Neural cell (in vitro differentiated cells): Measurements from ENCODE around the gene ATAD1.

ENCODE experiments used
- CTCF ChIP-seq: fragments of 450-650 bp; IDR thresholded peaks from 2 replicates; pipeline ENCODE4 v1.5.1; 2014; ENCODE audit warnings: antibody characterized with exemption, mild to moderate bottlenecking, moderate library complexity; ENCODE audit not compliant: poor library complexity, severe bottlenecking
- EP300 ChIP-seq: fragments of 450-650 bp; conservative IDR thresholded peaks from 2 replicates; pipeline ENCODE4 v1.6.1; 2014; ENCODE audit warnings: antibody characterized with exemption, mild to moderate bottlenecking, moderate library complexity; ENCODE audit not compliant: poor library complexity, severe bottlenecking
- EZH2 ChIP-seq: fragments of 200-600, 300-800 bp; shearing (Covaris generic), sonication (generic); IDR thresholded peaks from 2 replicates; pipeline ENCODE4 v1.6.1; 2014; ENCODE audit warnings: antibody characterized with exemption, low read length, borderline replicate concordance, mild to moderate bottlenecking; ENCODE audit not compliant: insufficient read depth, poor library complexity, severe bottlenecking
- RAD21 ChIP-seq: fragments of 450-650 bp; conservative IDR thresholded peaks from 2 replicates; pipeline ENCODE4 v1.6.1; 2014; ENCODE audit warnings: antibody characterized with exemption, mild to moderate bottlenecking, moderate library complexity
- SMC3 ChIP-seq: fragments of 450-650 bp; conservative IDR thresholded peaks from 2 replicates; pipeline ENCODE4 v1.6.1; 2014; ENCODE audit warnings: antibody characterized with exemption, mild to moderate bottlenecking, moderate library complexity; ENCODE audit not compliant: poor library complexity
- TAF1 ChIP-seq: IDR thresholded peaks from 2 replicates; pipeline ENCODE4 v1.6.1; 2012; ENCODE audit warnings: low read depth

GRCh38 chr10:87707254-87707653 lies 110.8 kb downstream of the ATAD1 start:
- TF ChIP-seq CTCF (no peak), RAD21 (no peak), EP300 (no peak), TAF1 (no peak), EZH2 (no peak), SMC3 (no peak)
